GM18499 (cell line): ENCODE results near the gene PTPRQ.

Source experiments
- ATAC-seq: cut with Tn5 transposase; IDR thresholded peaks from one replicate; pipeline ENCODE4 v1.9.1; 2021; ENCODE audit warnings: moderate number of reproducible peaks; ENCODE audit not compliant: insufficient read depth, unreplicated experiment

Gene PTPRQ

DNA sequence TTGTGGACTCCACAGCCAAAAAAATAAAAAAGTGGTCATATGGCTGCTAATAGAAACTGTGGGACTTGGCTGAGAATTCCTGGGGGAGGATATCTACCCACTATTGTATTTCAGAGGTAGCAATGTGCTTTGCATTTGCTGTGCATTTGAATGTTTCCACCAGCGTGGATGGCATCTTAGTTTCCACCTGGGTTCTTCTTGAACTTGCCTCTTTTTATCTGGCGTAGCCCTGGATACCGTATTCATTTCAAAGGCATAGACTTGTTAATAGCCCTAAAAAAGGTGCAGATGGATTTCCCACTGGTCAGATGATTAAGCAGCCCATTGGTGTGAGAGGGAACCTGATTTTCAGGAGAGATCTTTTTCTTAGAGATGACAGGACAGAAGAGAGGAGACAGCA is 270.8 kb downstream of the PTPRQ start:
- no peak for ATAC-seq

DNA sequence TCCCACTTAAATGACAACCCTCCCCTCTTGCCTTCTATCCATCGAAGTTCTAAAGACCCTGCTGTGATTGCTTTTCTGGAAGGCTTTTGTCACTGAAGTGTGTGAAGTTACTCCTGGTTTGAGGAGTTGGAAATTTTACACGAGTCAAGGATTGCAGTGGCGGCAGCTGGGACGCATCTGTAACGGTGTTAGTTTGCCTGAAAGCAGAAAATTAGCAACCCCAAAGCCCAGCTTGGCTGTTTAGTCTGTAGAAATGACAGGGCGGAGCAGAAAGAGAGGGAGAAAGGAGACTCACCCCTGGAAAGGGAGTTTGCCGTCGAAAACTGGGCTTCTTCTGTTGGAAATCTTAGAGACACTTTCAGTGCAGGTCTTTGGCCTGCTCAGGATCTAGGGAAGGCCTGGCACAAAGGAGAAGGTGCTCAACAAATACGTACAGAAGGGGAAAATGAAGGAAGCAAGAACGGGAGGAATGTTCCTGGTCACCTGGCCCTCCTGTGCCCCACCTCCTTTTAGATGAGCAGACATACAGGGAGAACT is 271.7 kb downstream of the PTPRQ start:
- no peak for ATAC-seq

DNA sequence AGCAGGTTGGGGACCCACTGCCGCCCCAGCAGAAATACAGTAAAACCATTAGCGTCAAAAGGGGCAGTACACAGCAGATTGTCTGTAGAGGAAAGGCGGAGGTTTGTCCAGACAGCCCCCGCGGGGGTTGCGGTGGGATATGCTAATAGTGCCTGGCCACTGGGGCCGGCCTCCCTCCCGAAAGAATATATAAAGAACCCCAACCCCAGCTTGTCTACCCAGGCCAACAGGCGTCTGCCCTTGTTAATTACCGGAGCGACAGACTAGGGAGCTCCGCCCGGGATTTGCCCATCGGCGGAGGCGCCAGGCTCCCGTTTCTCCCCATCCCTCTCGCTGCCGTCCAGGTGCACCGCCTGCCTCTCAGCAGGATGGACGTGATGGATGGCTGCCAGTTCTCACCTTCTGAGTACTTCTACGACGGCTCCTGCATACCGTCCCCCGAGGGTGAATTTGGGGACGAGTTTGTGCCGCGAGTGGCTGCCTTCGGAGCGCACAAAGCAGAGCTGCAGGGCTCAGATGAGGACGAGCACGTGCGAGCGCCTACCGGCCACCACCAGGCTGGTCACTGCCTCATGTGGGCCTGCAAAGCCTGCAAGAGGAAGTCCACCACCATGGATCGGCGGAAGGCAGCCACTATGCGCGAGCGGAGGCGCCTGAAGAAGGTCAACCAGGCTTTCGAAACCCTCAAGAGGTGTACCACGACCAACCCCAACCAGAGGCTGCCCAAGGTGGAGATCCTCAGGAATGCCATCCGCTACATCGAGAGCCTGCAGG is 272.8 kb downstream of the PTPRQ start, which contains the start of gene MYF5:
Gene MYF5, plus strand, starts transcription at position 217 of the 774 bp plus-strand sequence. Its CDS starts 152 bp downstream, at position 369.
- no peak for ATAC-seq

DNA sequence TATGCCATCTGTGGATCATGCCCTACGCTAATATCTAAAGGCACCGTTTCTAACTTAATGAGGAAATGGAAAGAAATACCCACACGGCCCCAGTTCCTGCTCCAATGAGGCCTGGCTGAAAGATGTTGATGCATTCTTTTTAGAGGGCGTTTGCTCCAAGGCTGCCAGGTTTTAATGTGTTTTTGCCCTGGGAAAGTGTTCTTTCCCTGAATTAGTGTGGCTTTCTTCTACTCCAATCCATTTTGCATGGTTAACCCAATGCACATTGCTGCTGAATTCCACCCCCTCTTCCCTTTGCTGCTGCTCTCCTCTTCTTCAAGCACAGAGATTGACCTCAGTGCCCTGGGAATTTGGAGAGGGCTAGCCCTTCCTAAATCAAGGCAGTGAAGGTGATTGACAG is 273.8 kb downstream of the PTPRQ start:
- no peak for ATAC-seq

DNA sequence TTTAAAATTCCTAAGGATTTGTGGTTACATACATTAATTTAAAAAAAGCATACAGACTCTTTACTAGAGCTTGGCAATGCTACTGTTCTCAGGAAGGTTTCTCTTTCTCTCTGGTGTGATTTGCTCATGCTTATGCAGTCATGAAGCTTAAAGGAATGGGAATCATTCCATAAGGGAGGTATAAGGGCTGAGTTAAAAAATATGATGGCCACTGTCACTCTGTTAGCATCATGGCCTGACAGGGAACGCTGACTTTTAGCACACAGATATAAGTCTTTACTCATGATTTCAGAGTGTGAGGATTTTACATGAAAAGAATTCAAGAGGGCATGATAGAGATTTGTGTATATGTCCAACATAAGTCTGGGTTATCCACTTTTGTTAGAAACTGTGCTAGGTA is 276.5 kb downstream of the PTPRQ start:
- no peak for ATAC-seq

DNA sequence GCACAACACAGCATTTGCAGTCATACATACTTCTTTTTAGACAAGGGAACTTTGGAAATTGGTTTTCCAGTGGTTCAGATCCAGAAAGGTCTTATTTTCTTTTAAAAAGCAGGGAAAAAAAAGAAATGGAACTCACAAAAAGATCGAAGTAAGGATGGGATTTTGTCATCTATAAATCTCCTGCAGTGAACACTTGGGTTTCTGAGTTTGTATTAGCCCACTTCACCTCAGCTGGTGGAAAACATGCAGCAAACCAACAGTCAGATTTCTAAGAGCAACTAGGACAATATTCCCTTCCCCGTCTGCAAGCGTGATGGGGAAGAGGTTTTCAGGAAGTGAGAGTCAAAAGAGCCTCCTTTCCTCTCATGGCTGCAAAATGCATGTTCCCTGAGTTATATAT is 277.3 kb downstream of the PTPRQ start:
- ATAC-seq = no peak
